OCI-LY3 (cell line): ENCODE measurements around the gene PCMTD2.
"Not testable (repeated sequence)": the region's sequence is repeated elsewhere in the genome, so short reads cannot be mapped to it uniquely, and the experiment has no call there.

Experiments
- H2AFZ ChIP-seq: fragments of 200-600, 300-600 bp; shearing (Covaris generic); 2 replicates; pipeline ENCODE4 v1.6.0; 2014; ENCODE audit warnings: antibody characterized with exemption, low read depth, low read length
- H3K27ac ChIP-seq: fragments of 200-600, 300-600 bp; sonication (generic); 2 replicates; pipeline ENCODE4 v1.5.1; 2014; ENCODE audit warnings: mild to moderate bottlenecking, low read length, moderate library complexity, mixed read lengths
- H3K27me3 ChIP-seq: fragments of 200-600, 300-600 bp; sonication (generic); 2 replicates; pipeline ENCODE4 v1.6.1; 2014; ENCODE audit warnings: low read depth, low read length, mixed read lengths
- H3K36me3 ChIP-seq: fragments of 200-600, 300-600 bp; sonication (generic); replicated peaks from 2 replicates; pipeline ENCODE3; 2014; ENCODE audit warnings: low read depth, low read length, mixed read lengths
- H3K4me1 ChIP-seq: fragments of 300-600, 200-600 bp; sonication (generic); 2 replicates; pipeline ENCODE4 v1.6.1; 2014; ENCODE audit warnings: low read length, mixed read lengths
- H3K4me2 ChIP-seq: fragments of 200-600, 300-600 bp; sonication (generic); 2 replicates; pipeline ENCODE4 v1.6.1; 2014; ENCODE audit warnings: low read length, mixed read lengths
- H3K4me3 ChIP-seq: fragments of 300-600, 200-600 bp; sonication (generic); 2 replicates; pipeline ENCODE4 v1.5.1; 2014; ENCODE audit warnings: antibody characterized with exemption, mild to moderate bottlenecking, low read length, moderate library complexity
- H3K79me2 ChIP-seq: fragments of 300-600, 200-600 bp; shearing (Covaris generic); 2 replicates; pipeline ENCODE4 v1.6.1; 2014; ENCODE audit warnings: mild to moderate bottlenecking, low read length, mixed read lengths
- H3K9ac ChIP-seq: fragments of 300-600, 200-600 bp; shearing (Covaris generic); 2 replicates; pipeline ENCODE4 v1.6.0; 2014; ENCODE audit warnings: mild to moderate bottlenecking, low read length, moderate library complexity
- H3K9me3 ChIP-seq: fragments of 200-600, 300-600 bp; shearing (Covaris generic); 2 replicates; pipeline ENCODE4 v1.6.1; 2014; ENCODE audit warnings: low read length, mixed read lengths; ENCODE audit not compliant: insufficient read depth
- H4K20me1 ChIP-seq: fragments of 200-600, 300-600 bp; sonication (generic); 2 replicates; pipeline ENCODE4 v1.6.1; 2016; ENCODE audit warnings: low read length, mixed read lengths; ENCODE audit not compliant: insufficient read depth
- TF ChIP-seq, protein P1 (sequence below): fragments of 200-600, 300-600 bp; sonication (generic); IDR thresholded peaks from 2 replicates; pipeline ENCODE4 v1.5.1; 2014; ENCODE audit warnings: antibody characterized with exemption, low read length, low read depth

PCMTD2 gene

DNA sequence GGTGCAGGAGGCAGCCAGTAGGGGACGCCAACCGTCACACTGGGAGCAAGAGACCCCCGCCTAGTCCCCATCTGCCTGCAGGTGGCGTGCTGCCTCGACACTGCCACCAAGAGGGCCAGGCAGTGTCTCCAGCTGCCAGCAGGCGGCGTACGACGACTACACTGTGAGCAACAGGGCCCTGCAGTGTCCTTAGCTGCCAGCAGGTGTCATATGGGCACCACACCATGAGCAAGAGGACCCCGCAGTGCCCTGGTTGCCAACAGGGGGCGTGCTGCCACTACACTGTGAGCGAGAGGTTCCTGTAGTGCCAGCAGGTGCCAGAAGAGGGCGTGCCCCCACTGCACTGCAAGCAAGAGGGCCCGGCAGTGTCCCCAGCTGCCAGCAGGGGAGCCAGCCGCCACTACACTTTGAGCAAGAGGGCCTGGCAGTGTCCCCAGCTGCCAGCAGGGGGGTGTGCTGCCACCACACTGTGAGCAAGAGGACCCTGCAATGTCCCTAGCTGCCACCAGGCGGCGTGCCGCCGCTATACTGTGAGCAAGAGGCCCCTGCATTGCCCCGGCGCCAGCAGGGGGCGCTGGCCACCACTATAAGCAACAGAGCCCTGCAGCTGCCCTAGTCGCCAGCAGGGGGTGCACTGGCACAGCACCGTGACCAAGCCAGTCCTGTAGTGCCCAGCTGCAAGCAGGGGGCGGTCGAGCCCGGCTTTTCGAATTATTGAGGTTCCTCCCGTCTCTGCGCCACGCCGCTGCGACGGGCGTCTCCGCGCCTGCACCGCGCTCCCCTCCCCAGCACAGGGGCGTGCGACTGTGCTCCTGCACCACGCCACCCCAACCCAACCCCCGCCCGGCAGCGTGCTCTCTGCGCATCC is 30.3 kb downstream of the PCMTD2 start:
- H3K27ac ChIP-seq, H2AFZ ChIP-seq, H3K9ac ChIP-seq, H3K79me2 ChIP-seq, H3K4me3 ChIP-seq, H3K4me1 ChIP-seq, H3K27me3 ChIP-seq, H3K4me2 ChIP-seq, H3K36me3 ChIP-seq, H4K20me1 ChIP-seq, H3K9me3 ChIP-seq: not testable (repeated sequence)
- TF ChIP-seq, protein P1, sequence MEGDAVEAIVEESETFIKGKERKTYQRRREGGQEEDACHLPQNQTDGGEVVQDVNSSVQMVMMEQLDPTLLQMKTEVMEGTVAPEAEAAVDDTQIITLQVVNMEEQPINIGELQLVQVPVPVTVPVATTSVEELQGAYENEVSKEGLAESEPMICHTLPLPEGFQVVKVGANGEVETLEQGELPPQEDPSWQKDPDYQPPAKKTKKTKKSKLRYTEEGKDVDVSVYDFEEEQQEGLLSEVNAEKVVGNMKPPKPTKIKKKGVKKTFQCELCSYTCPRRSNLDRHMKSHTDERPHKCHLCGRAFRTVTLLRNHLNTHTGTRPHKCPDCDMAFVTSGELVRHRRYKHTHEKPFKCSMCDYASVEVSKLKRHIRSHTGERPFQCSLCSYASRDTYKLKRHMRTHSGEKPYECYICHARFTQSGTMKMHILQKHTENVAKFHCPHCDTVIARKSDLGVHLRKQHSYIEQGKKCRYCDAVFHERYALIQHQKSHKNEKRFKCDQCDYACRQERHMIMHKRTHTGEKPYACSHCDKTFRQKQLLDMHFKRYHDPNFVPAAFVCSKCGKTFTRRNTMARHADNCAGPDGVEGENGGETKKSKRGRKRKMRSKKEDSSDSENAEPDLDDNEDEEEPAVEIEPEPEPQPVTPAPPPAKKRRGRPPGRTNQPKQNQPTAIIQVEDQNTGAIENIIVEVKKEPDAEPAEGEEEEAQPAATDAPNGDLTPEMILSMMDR = peak; percentile 90

DNA sequence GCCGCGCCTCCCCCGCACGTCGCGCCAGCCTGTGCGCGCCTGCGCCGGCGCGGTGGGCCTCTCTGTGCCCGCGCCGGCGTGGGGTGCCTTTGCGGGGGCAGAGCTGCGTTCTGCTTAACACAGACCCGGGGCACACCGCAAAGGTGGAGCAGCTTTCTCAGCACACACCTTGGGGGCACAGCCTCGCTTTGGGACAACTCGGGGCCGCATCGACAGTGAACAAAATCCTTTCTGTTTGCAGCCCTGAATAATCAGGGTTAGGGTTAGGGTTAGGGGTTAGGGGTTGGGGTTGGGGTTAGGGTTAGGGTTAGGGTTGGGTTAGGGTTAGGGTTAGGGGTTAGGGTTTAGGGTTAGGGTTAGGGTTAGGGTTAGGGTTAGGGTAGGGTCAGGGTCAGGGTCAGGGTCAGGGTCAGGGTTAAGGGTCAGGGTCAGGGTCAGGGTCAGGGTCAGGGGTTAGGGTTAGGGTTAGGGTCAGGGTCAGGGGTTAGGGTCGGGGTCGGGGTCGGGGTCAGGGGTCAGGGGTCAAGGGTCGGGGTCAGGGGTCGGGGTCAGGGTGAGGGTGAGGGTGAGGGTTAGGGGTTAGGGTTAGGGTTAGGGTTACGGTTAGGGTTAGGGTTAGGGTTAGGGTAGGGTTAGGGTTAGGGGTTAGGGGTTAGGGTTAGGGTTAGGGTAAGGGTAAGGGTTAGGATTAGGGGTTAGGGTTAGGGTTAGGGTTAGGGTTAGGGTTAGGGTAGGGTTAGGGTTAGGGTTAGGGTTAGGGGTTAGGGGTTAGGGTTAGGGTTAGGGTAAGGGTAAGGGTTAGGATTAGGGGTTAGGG is 31.1 kb downstream of the PCMTD2 start:
- H3K27ac ChIP-seq, H3K9me3 ChIP-seq, H3K27me3 ChIP-seq, H3K36me3 ChIP-seq, H3K4me3 ChIP-seq, H3K4me1 ChIP-seq, H3K9ac ChIP-seq, H3K79me2 ChIP-seq, H2AFZ ChIP-seq, H3K4me2 ChIP-seq, H4K20me1 ChIP-seq: not testable (repeated sequence)

DNA sequence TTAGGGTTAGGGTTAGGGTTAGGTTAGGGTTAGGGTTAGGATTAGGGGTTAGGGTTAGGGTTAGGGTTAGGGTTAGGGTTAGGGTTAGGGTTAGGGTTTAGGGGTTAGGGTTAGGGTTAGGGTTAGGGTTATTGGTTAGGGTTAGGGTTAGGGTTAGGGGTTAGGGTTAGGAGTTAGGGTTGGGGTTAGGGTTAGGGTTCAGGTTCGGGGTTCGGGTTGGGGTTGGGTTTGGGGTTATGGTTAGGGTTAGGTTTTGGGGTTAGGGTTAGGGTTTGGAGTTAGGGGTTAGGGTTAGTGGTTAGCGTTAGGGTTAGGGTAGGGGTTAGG is 31.7 kb downstream of the PCMTD2 start:
- not testable (repeated sequence) for H3K27ac ChIP-seq, H3K9me3 ChIP-seq, H3K4me1 ChIP-seq, H3K9ac ChIP-seq, H4K20me1 ChIP-seq, H3K79me2 ChIP-seq, H3K4me3 ChIP-seq, H2AFZ ChIP-seq, H3K27me3 ChIP-seq, H3K4me2 ChIP-seq, H3K36me3 ChIP-seq

DNA sequence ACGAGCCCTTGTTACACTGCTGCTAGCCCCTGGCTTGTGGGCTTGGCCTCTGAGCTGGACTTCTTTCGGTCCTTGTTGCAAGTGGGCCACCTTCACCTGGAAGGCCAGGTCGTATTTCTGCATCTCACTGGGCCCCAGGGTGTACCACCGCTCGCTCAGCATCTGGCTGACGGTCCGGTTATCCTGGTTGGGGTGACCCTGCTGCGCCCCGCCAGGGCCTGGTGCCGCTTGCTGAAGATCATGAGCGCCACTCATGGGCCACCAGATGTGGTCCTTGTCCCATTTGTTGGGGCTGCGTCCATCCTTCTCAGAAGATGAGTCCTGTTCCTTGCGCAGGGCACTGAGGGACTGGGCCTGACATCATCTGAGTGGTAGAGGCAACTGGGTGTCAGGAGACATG is 36.6 kb downstream of the PCMTD2 start:
- not testable (repeated sequence) for H3K27me3 ChIP-seq, H4K20me1 ChIP-seq, H3K4me2 ChIP-seq, H3K36me3 ChIP-seq, H3K4me1 ChIP-seq, H3K9me3 ChIP-seq, H3K79me2 ChIP-seq, H3K9ac ChIP-seq, H2AFZ ChIP-seq, H3K4me3 ChIP-seq, H3K27ac ChIP-seq

DNA sequence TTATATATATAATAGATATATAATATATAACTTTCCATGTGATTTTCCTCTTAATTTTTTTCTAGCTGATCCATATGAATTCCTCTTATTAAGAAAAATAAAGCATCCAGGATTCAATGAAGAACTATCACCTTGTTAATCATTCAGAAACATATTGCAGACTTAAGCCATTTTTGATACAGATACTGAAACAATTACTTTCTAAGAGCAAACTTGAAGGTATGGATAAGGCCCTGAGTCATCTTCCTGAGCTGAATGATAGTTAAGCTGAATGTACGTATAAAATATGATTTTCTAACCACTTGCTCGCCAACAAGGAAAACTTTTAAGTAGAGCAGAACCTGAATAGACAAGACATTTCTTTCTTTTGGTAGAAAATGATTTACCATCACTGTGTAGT is 47.5 kb downstream of the PCMTD2 start:
- not testable (repeated sequence) for H3K9me3 ChIP-seq, H3K9ac ChIP-seq, H3K27ac ChIP-seq, H3K36me3 ChIP-seq, H3K79me2 ChIP-seq, H2AFZ ChIP-seq, H3K4me2 ChIP-seq, H3K4me1 ChIP-seq, H3K27me3 ChIP-seq, H3K4me3 ChIP-seq, H4K20me1 ChIP-seq

DNA sequence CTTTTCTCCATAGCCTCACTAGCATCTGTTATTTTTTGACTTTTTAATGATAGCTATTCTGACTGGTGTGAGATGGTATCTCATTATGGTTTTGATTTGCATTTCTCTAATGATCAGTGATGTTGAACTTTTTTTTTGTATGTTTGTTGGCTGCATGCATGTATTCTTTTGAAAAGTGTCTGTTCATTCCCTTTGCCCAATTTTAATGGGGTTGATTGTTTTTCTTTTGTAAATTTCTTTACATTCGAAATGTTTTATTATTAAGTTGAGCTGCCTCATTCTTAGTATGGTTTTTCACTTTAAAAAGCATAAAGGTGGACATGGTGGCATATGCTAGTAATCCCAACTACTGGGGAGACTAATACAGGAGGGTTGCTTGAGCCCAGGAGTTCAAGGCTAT is 58.2 kb downstream of the PCMTD2 start:
- H3K27ac ChIP-seq, H2AFZ ChIP-seq, H3K9ac ChIP-seq, H3K4me2 ChIP-seq, H4K20me1 ChIP-seq, H3K4me3 ChIP-seq, H3K27me3 ChIP-seq, H3K9me3 ChIP-seq, H3K4me1 ChIP-seq, H3K36me3 ChIP-seq, H3K79me2 ChIP-seq: not testable (repeated sequence)

DNA sequence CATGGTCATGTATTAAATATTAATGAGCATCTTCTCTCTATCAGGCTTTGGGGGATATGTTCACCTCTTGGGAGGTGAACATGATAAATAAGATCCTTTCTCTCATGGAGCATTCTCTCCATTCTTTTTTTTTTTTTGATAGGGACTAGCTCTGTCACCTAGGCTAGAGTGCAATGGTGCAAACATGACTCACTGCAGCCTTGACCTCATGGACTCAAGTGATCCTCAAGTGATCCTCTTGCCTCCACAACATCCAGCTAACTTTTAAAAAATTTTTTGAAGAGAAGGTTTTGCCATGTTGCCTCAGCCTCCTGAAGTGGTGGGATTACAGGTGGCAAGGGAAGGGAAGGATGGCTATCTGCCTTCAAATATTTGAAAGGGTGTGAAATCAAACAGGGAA is 59.8 kb downstream of the PCMTD2 start:
- H3K36me3 ChIP-seq, H3K4me3 ChIP-seq, H3K4me2 ChIP-seq, H3K27ac ChIP-seq, H3K9ac ChIP-seq, H3K27me3 ChIP-seq, H3K9me3 ChIP-seq, H4K20me1 ChIP-seq, H3K79me2 ChIP-seq, H2AFZ ChIP-seq, H3K4me1 ChIP-seq: not testable (repeated sequence)

DNA sequence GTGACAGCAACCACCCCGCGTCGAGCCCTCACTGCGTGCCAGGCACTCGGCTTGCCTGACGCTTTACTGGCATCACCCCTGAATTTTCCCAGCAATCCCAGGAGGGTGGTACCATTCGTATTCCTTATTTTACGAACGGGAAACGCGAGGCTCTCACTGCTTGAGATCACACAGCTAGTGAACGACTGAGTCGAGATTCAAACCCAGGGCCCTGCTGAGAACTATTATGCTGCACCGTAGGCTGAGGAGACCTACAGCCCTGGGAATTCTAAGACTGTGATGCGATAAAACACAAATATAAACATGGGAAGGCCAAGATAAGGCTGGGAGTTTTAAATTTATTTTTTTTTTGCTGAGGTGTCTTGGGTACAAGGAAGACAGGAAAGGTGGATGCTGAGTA is 60.3 kb downstream of the PCMTD2 start:
- not testable (repeated sequence) for H3K4me2 ChIP-seq, H3K4me1 ChIP-seq, H2AFZ ChIP-seq, H3K36me3 ChIP-seq, H3K27ac ChIP-seq, H3K9me3 ChIP-seq, H3K4me3 ChIP-seq, H3K79me2 ChIP-seq, H3K27me3 ChIP-seq, H3K9ac ChIP-seq, H4K20me1 ChIP-seq
